HepG2 (cell line): Measurements from ENCODE around the gene SLC35D3. TPM values are rescaled to one million over a fixed set of nuclear protein-coding genes. Genes with fewer than 3 reads are reported as not detected.

Source experiments
- ATF7 ChIP-seq, 2 experiments: fragments of 450-650 bp in 1 of 2; sonication (generic) in 1 of 2; formaldehyde crosslinking in 1 of 2; IDR thresholded peaks; 2 replicates each; pipeline versions ENCODE4 v1.4.0 to v1.6.1; 2016 to 2020; ENCODE audit warnings: antibody characterized with exemption in 1 of 2, mild to moderate bottlenecking in 1 of 2, missing genetic modification reagents in 1 of 2
- ELF1 ChIP-seq: sonication (generic); formaldehyde crosslinking; IDR thresholded peaks from 2 replicates; pipeline ENCODE4 v1.4.0; 2020; ENCODE audit warnings: missing genetic modification reagents
- ERF ChIP-seq: IDR thresholded peaks from 2 replicates; pipeline ENCODE4 v1.6.1; 2018; ENCODE audit warnings: missing biosample characterization, missing genetic modification reagents
- FOXK1 ChIP-seq: sonication (generic); formaldehyde crosslinking; IDR thresholded peaks from 2 replicates; pipeline ENCODE4 v1.4.0; 2020; ENCODE audit warnings: low read depth, missing genetic modification reagents, borderline replicate concordance
- IRX3 ChIP-seq: sonication (generic); formaldehyde crosslinking; IDR thresholded peaks from 2 replicates; pipeline ENCODE4 v1.8.1; 2023; ENCODE audit warnings: mild to moderate bottlenecking, low read depth, missing genetic modification reagents, borderline replicate concordance
- JUNB ChIP-seq: sonication (generic); formaldehyde crosslinking; IDR thresholded peaks from 2 replicates; pipeline ENCODE4 v1.8.0; 2022; ENCODE audit warnings: missing genetic modification reagents, mild to moderate bottlenecking, borderline replicate concordance
- KMT2A ChIP-seq: sonication (generic); formaldehyde crosslinking; IDR thresholded peaks from 2 replicates; pipeline ENCODE4 v1.4.0; 2020; ENCODE audit warnings: missing genetic modification reagents
- MIER2 ChIP-seq: IDR thresholded peaks from 2 replicates; pipeline ENCODE4 v1.6.1; 2016; ENCODE audit warnings: missing biosample characterization, missing genetic modification reagents
- SMC3 ChIP-seq: IDR thresholded peaks from 2 replicates; pipeline ENCODE4 v1.6.1; 2011; ENCODE audit warnings: low read length, improper control_type of control experiment
- SNRNP70 ChIP-seq: fragments of 200-400 bp; formaldehyde crosslinking; IDR thresholded peaks from 2 replicates; pipeline ENCODE4 v1.6.1; 2017; ENCODE audit warnings: mild to moderate bottlenecking, low read depth, low read length, moderate library complexity
- STAT6 ChIP-seq: sonication (generic); formaldehyde crosslinking; IDR thresholded peaks from 2 replicates; pipeline ENCODE4 v1.4.0; 2020; ENCODE audit warnings: missing genetic modification reagents, mild to moderate bottlenecking, borderline replicate concordance
- THRA ChIP-seq: sonication (generic); formaldehyde crosslinking; IDR thresholded peaks from 2 replicates; pipeline ENCODE4 v1.4.0; 2020; ENCODE audit warnings: missing genetic modification reagents, borderline replicate concordance
- ZMYM2 ChIP-seq: sonication (generic); formaldehyde crosslinking; IDR thresholded peaks from 2 replicates; pipeline ENCODE4 v1.8.0; 2022; ENCODE audit warnings: mild to moderate bottlenecking, missing genetic modification reagents
- ZNF205 ChIP-seq: IDR thresholded peaks from 2 replicates; pipeline ENCODE4 v1.6.1; 2018; ENCODE audit warnings: missing biosample characterization, missing genetic modification reagents
- ZNF235 ChIP-seq: sonication (generic); formaldehyde crosslinking; IDR thresholded peaks from 2 replicates; pipeline ENCODE4 v1.8.1; 2023; ENCODE audit warnings: mild to moderate bottlenecking, missing genetic modification reagents, borderline replicate concordance
- ZNF776 ChIP-seq: sonication (generic); formaldehyde crosslinking; IDR thresholded peaks from 2 replicates; pipeline ENCODE4 v1.4.0; 2020; ENCODE audit warnings: mild to moderate bottlenecking, missing genetic modification reagents
- ZNF841 ChIP-seq: sonication (generic); formaldehyde crosslinking; IDR thresholded peaks from 2 replicates; pipeline ENCODE4 v1.8.1; 2023; ENCODE audit warnings: missing genetic modification reagents, borderline replicate concordance
- ZSCAN22 ChIP-seq: sonication (generic); formaldehyde crosslinking; IDR thresholded peaks from 2 replicates; pipeline ENCODE4 v1.4.0; 2020; ENCODE audit warnings: mild to moderate bottlenecking, missing genetic modification reagents
- polyA plus RNA-seq, 8 experiments: library from polyadenylated mRNA; depleted of rRNA in 3 of 8; stranded (reverse) in 7 of 8; unstranded in 1 of 8; fragments of >200 nt; fragmentation: Illumina TruSeq in 4 of 8; extraction: Trizol in 4 of 8; gene quantifications; 2 replicates each; pipeline versions ENCODE4 v1.2.1 to v1.2.3, GENCODE V29; 2011 to 2016; ENCODE audit warnings: low read depth in 4 of 8, missing spikeins in 1 of 8, mixed read lengths in 1 of 8; ENCODE audit not compliant: insufficient read depth in 1 of 8
- total RNA-seq, 5 experiments: library from RNA; depleted of rRNA; stranded (reverse); fragments of >200 nt; fragmentation: Illumina TruSeq; extraction: Trizol; gene quantifications; 2 replicates each; pipeline ENCODE4 v1.2.3, GENCODE V29; 2016; ENCODE audit warnings: low read depth in 1 of 5
- TF ChIP-seq, protein P1 (sequence below): sonication (generic); formaldehyde crosslinking; IDR thresholded peaks from 2 replicates; pipeline ENCODE4 v1.5.0; 2020; ENCODE audit warnings: missing genetic modification reagents
- TF ChIP-seq, protein P2 (sequence below): sonication (generic); formaldehyde crosslinking; IDR thresholded peaks from 2 replicates; pipeline ENCODE4 v1.5.1; 2020; ENCODE audit warnings: mild to moderate bottlenecking, missing genetic modification reagents

Gene SLC35D3
- total and polyA plus RNA-seq, 2 of the 13 experiments (the other 11 are each of a cell fraction or from before 2014, with no cell fraction given) = not detected

DNA sequence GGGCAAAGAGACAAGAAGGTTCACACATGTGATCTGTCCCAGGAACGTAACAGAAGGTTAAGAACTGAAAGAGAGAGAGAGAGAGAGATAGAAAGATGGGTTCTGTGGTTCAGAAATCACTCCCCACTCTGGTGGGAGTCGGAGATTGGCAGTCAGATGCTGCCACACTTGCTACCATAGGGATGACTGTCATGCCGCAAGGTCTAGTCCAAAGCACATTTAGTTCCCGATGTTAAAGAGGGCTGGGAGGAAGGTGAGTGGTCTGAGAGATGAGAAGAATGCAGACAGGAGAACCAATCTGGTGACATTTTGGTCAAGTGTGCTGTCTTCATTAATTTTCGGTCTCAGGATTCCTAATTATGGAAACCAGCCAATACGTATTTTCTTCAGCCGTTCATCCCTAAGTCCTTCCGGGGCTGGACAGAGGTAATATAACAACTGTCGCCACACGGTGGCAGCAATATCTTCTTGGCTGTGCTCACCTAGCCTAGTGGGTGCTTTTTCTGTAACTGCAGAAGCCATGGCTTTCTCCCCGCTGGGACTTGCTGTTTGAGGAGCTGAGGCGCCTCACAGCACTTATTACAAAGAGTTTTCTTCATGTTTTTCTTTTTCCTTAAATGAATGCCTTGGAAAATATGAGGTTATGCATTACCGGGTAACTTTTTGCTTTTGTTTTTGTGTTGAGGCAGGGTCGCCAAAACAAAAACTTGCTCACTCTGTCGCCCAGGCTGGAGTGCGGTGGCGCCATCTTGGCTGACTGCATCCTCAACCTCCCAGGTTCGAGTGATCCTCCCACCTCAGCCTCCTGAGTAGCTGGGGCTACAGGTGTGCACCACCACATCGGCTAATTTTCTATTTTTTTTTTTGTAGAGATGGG lies 46.0 kb downstream of the SLC35D3 start (continued):
- TF ChIP-seq ZSCAN22 (CRISPR knock-in tag) (no peak), ZNF235 (CRISPR knock-in tag) (no peak), ZNF841 (CRISPR knock-in tag) (no peak), KMT2A (CRISPR knock-in tag) (no peak), JUNB (CRISPR knock-in tag) (no peak), ELF1 (CRISPR knock-in tag) (0 out of 2 replicates have a peak, but pooled peaks have one; percentile 38), THRA (no peak), ATF7 (IDR thresholded peaks at IDR 0.05) (no peak), ATF7 (CRISPR knock-in tag; IDR thresholded peaks at IDR 0.05) (no peak), ERF (CRISPR knock-in tag) (0 out of 2 replicates have a peak, but pooled peaks have one; percentile 33), SNRNP70 (no peak), SMC3 (peak; percentile 86), IRX3 (CRISPR knock-in tag) (no peak), ZNF205 (CRISPR knock-in tag) (0 out of 2 replicates have a peak, but pooled peaks have one; percentile 44), STAT6 (no peak), MIER2 (CRISPR knock-in tag) (peak; percentile 73), FOXK1 (CRISPR knock-in tag) (no peak), ZMYM2 (no peak), ZNF776 (no peak)
- TF ChIP-seq, protein P1, sequence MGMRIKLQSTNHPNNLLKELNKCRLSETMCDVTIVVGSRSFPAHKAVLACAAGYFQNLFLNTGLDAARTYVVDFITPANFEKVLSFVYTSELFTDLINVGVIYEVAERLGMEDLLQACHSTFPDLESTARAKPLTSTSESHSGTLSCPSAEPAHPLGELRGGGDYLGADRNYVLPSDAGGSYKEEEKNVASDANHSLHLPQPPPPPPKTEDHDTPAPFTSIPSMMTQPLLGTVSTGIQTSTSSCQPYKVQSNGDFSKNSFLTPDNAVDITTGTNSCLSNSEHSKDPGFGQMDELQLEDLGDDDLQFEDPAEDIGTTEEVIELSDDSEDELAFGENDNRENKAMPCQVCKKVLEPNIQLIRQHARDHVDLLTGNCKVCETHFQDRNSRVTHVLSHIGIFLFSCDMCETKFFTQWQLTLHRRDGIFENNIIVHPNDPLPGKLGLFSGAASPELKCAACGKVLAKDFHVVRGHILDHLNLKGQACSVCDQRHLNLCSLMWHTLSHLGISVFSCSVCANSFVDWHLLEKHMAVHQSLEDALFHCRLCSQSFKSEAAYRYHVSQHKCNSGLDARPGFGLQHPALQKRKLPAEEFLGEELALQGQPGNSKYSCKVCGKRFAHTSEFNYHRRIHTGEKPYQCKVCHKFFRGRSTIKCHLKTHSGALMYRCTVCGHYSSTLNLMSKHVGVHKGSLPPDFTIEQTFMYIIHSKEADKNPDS = no peak
- TF ChIP-seq, protein P2, sequence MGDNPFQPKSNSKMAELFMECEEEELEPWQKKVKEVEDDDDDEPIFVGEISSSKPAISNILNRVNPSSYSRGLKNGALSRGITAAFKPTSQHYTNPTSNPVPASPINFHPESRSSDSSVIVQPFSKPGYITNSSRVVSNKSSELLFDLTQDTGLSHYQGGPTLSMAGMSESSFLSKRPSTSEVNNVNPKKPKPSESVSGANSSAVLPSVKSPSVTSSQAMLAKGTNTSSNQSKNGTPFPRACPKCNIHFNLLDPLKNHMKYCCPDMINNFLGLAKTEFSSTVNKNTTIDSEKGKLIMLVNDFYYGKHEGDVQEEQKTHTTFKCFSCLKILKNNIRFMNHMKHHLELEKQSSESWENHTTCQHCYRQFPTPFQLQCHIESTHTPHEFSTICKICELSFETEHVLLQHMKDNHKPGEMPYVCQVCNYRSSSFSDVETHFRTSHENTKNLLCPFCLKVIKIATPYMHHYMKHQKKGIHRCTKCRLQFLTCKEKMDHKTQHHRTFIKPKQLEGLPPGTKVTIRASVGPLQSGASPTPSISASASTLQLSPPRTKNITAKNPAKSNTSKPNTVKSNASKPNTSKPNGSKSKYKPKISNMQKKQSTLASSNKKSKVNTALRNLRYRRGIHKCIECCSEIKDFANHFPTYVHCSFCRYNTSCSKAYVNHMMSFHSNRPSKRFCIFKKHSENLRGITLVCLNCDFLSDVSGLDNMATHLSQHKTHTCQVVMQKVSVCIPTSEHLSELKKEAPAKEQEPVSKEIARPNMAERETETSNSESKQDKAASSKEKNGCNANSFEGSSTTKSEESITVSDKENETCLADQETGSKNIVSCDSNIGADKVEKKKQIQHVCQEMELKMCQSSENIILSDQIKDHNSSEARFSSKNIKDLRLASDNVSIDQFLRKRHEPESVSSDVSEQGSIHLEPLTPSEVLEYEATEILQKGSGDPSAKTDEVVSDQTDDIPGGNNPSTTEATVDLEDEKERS (CRISPR knock-in tag) = no peak
